HEK293 (cell line): Measurements from ENCODE around the gene SERGEF.

ENCODE experiments used
- CTCF ChIA-PET: fragments of 350-600 bp; formaldehyde crosslinking; extraction: SDS; loops from one replicate; lab custom pipeline; 2021; ENCODE audit warnings: antibody characterized with exemption; lab: Yijun Ruan, JAX
- POLR2A ChIA-PET: fragments of 300-600 bp; formaldehyde crosslinking; extraction: SDS; loops from one replicate; lab custom pipeline; 2020; ENCODE audit warnings: antibody characterized with exemption, inconsistent platforms; lab: Yijun Ruan, JAX
- H3K27ac ChIP-seq: fragments of 200-500 bp; sonication (Bioruptor generic); 2 replicates; pipeline ENCODE4 v1.5.1; 2014; ENCODE audit warnings: low read depth, low read length, control low read depth, inconsistent platforms; ENCODE audit errors: extremely low read depth
- H3K36me3 ChIP-seq, 2 experiments: fragments of 200-500 bp in 1 of 2; sonication (Bioruptor generic) in 1 of 2; 1 replicate in 1 of 2; 2 replicates in 1 of 2; pipeline ENCODE4 v1.5.1; 2014 to 2017; ENCODE audit warnings: inconsistent platforms in 2 of 2, low read length in 2 of 2; ENCODE audit not compliant: control insufficient read depth in 2 of 2, insufficient read depth in 1 of 2
- H3K4me1 ChIP-seq: fragments of 200-500 bp; sonication (Bioruptor generic); 2 replicates; pipeline ENCODE4 v1.5.1; 2014; ENCODE audit warnings: mild to moderate bottlenecking, low read length, inconsistent platforms; ENCODE audit not compliant: control insufficient read depth, insufficient read depth
- H3K4me3 ChIP-seq: 2 replicates; pipeline ENCODE4 v1.5.1; 2011; ENCODE audit warnings: low read depth, mild to moderate bottlenecking, control low read depth, low read length, moderate library complexity
- H3K9me3 ChIP-seq: fragments of 200-500 bp; sonication (Bioruptor generic); 2 replicates; pipeline ENCODE4 v1.5.1; 2014; ENCODE audit warnings: low read depth, low read length, inconsistent platforms; ENCODE audit not compliant: control insufficient read depth, insufficient read depth
- KLF8 ChIP-seq: fragments of 450-650 bp; formaldehyde crosslinking; IDR thresholded peaks from 2 replicates; pipeline ENCODE4 v1.5.1; 2016; ENCODE audit warnings: missing biosample characterization, missing genetic modification characterization
- SCRT1 ChIP-seq: fragments of 450-650 bp; formaldehyde crosslinking; IDR thresholded peaks from 2 replicates; pipeline ENCODE4 v1.5.1; 2016; ENCODE audit warnings: missing biosample characterization, missing genetic modification characterization, borderline replicate concordance
- SETDB1 ChIP-seq: IDR thresholded peaks from one replicate; pipeline ENCODE4 v1.6.1; 2017; ENCODE audit warnings: mild to moderate bottlenecking, low read length, moderate library complexity, mixed read lengths; ENCODE audit not compliant: insufficient read length
- ZNF266 ChIP-seq: fragments of 450-650 bp; formaldehyde crosslinking; IDR thresholded peaks from 2 replicates; pipeline ENCODE4 v1.5.1; 2016; ENCODE audit warnings: missing biosample characterization, missing genetic modification characterization, low read depth
- ZNF274 ChIP-seq, 2 experiments: fragments of 200-500 bp in 1 of 2; fragments of 450-650 bp in 1 of 2; sonication (Bioruptor generic) in 1 of 2; formaldehyde crosslinking in 1 of 2; IDR thresholded peaks; 2 replicates each; pipeline versions ENCODE4 v1.5.1 to v1.6.1; 2014 to 2016; ENCODE audit warnings: borderline replicate concordance in 1 of 2, inconsistent platforms in 1 of 2, low read length in 1 of 2, missing biosample characterization in 1 of 2, missing genetic modification characterization in 1 of 2
- ZNF549 ChIP-seq: fragments of 450-650 bp; IDR thresholded peaks from 2 replicates; pipeline ENCODE4 v1.5.1; 2018; ENCODE audit warnings: missing biosample characterization, missing genetic modification characterization, mild to moderate bottlenecking, inconsistent platforms, moderate library complexity
- ZNF621 ChIP-seq: fragments of 450-650 bp; formaldehyde crosslinking; IDR thresholded peaks from 2 replicates; pipeline ENCODE4 v1.5.1; 2017; ENCODE audit warnings: missing biosample characterization, missing genetic modification characterization
- ZNF776 ChIP-seq: fragments of 450-650 bp; formaldehyde crosslinking; IDR thresholded peaks from 2 replicates; pipeline ENCODE4 v1.5.0; 2017; ENCODE audit warnings: missing biosample characterization, missing genetic modification characterization, borderline replicate concordance
- ZNF792 ChIP-seq: fragments of 450-650 bp; formaldehyde crosslinking; IDR thresholded peaks from 2 replicates; pipeline ENCODE4 v1.5.1; 2016; ENCODE audit warnings: missing biosample characterization, missing genetic modification characterization
- TF ChIP-seq, protein P1 (sequence below): fragments of 450-650 bp; formaldehyde crosslinking; IDR thresholded peaks from 2 replicates; pipeline ENCODE4 v1.5.1; 2016; ENCODE audit warnings: missing biosample characterization, missing genetic modification characterization
- TF ChIP-seq, protein P2 (sequence below): fragments of 450-650 bp; formaldehyde crosslinking; IDR thresholded peaks from 2 replicates; pipeline ENCODE4 v1.5.1; 2016; ENCODE audit warnings: missing biosample characterization, missing genetic modification characterization
- TF ChIP-seq, protein P3 (sequence below): fragments of 450-650 bp; formaldehyde crosslinking; IDR thresholded peaks from 2 replicates; pipeline ENCODE4 v1.5.1; 2016; ENCODE audit warnings: missing biosample characterization, missing genetic modification characterization
- TF ChIP-seq, protein P4 (sequence below): fragments of 450-650 bp; formaldehyde crosslinking; IDR thresholded peaks from 2 replicates; pipeline ENCODE4 v1.5.1; 2016; ENCODE audit warnings: missing biosample characterization, missing genetic modification characterization
- TF ChIP-seq, protein P5 (sequence below): fragments of 450-650 bp; formaldehyde crosslinking; IDR thresholded peaks from 2 replicates; pipeline ENCODE4 v1.5.1; 2016; ENCODE audit warnings: missing biosample characterization, missing genetic modification characterization
- TF ChIP-seq, protein P6 (sequence below): fragments of 450-650 bp; formaldehyde crosslinking; IDR thresholded peaks from 2 replicates; pipeline ENCODE4 v1.5.1; 2016; ENCODE audit warnings: missing biosample characterization, missing genetic modification characterization
- TF ChIP-seq, protein P7 (sequence below): fragments of 450-650 bp; formaldehyde crosslinking; conservative IDR thresholded peaks from 2 replicates; pipeline ENCODE4 v1.5.1; 2016; ENCODE audit warnings: low read depth, missing biosample characterization, missing genetic modification characterization

Gene SERGEF

DNA sequence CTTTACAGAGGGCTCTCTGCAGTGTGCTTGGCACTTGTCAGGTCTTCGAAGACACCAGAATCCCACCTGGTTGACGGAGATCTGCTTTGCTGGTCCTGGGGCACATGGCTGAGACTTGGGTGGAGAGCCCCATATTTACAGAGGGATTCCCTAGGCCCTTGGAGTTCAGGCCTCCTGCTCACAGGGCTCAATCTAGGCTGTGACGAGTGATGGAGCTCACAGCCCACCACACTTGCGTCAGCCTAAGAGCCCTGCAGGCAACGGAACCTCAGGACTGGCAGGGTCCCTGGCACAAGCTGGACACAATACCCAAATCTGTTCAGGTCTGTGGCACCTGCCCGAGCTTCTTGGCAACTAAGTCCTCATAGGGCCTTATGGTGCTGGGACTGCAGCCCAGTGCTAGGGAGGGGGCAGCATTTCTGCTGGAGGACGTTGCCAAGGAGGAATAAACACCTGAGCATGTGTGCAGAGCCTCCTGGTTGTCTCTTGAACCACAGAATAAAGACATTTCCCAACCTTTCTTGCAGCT is 219.1 kb downstream of the SERGEF start (continued):
- TF ChIP-seq, protein P1, sequence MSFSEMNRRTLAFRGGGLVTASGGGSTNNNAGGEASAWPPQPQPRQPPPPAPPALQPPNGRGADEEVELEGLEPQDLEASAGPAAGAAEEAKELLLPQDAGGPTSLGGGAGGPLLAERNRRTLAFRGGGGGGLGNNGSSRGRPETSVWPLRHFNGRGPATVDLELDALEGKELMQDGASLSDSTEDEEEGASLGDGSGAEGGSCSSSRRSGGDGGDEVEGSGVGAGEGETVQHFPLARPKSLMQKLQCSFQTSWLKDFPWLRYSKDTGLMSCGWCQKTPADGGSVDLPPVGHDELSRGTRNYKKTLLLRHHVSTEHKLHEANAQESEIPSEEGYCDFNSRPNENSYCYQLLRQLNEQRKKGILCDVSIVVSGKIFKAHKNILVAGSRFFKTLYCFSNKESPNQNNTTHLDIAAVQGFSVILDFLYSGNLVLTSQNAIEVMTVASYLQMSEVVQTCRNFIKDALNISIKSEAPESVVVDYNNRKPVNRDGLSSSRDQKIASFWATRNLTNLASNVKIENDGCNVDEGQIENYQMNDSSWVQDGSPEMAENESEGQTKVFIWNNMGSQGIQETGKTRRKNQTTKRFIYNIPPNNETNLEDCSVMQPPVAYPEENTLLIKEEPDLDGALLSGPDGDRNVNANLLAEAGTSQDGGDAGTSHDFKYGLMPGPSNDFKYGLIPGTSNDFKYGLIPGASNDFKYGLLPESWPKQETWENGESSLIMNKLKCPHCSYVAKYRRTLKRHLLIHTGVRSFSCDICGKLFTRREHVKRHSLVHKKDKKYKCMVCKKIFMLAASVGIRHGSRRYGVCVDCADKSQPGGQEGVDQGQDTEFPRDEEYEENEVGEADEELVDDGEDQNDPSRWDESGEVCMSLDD (tag by site-specific recombination) = no peak
- TF ChIP-seq SETDB1 = no peak
- TF ChIP-seq ZNF266 (tag by site-specific recombination) = no peak
- TF ChIP-seq, protein P2, sequence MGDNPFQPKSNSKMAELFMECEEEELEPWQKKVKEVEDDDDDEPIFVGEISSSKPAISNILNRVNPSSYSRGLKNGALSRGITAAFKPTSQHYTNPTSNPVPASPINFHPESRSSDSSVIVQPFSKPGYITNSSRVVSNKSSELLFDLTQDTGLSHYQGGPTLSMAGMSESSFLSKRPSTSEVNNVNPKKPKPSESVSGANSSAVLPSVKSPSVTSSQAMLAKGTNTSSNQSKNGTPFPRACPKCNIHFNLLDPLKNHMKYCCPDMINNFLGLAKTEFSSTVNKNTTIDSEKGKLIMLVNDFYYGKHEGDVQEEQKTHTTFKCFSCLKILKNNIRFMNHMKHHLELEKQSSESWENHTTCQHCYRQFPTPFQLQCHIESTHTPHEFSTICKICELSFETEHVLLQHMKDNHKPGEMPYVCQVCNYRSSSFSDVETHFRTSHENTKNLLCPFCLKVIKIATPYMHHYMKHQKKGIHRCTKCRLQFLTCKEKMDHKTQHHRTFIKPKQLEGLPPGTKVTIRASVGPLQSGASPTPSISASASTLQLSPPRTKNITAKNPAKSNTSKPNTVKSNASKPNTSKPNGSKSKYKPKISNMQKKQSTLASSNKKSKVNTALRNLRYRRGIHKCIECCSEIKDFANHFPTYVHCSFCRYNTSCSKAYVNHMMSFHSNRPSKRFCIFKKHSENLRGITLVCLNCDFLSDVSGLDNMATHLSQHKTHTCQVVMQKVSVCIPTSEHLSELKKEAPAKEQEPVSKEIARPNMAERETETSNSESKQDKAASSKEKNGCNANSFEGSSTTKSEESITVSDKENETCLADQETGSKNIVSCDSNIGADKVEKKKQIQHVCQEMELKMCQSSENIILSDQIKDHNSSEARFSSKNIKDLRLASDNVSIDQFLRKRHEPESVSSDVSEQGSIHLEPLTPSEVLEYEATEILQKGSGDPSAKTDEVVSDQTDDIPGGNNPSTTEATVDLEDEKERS (tag by site-specific recombination) = no peak
- TF ChIP-seq ZNF621 (tag by site-specific recombination) = no peak

DNA sequence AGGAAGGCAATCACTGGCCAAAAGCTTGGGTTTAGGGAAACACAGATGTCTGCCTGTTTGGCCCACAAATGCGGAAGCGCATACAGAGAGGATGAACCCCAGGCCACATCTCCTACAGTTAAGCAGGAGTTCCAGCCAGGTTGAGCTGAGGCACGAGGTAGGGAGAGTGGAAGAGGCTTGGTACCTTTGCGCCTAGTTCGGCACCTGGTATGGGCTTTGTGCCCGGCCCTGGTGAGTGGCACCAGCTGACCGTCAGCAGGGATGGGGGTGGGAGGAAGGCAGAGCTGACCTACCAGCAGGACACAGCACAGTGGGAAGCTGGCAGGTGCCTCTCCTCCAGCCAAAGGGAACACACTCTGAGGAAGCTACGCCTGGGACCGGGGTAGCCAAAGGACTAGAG is 220.7 kb downstream of the SERGEF start:
- ChIA-PET POLR2A (no interaction called here), CTCF (interaction anchor here (0.6 to 2.2 kb wide), 4 partner anchors 20 to 193 kb away, joined by 3 to 6 read pairs (median 3); no protein-coding TSS in a partner anchor)
- Histone ChIP-seq H3K9me3 (no peaks in the 10 kb centered on the region), H3K36me3 (no peaks in the 10 kb centered on the region), H3K4me1 (no peaks in the 10 kb centered on the region), H3K4me3 (no peak overlapping the region), H3K27ac (no peak overlapping the region)
- TF ChIP-seq, protein P3, sequence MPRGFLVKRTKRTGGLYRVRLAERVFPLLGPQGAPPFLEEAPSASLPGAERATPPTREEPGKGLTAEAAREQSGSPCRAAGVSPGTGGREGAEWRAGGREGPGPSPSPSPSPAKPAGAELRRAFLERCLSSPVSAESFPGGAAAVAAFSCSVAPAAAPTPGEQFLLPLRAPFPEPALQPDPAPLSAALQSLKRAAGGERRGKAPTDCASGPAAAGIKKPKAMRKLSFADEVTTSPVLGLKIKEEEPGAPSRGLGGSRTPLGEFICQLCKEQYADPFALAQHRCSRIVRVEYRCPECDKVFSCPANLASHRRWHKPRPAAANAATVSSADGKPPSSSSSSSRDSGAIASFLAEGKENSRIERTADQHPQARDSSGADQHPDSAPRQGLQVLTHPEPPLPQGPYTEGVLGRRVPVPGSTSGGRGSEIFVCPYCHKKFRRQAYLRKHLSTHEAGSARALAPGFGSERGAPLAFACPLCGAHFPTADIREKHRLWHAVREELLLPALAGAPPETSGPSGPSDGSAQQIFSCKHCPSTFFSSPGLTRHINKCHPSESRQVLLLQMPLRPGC = no peak
- TF ChIP-seq, protein P4, sequence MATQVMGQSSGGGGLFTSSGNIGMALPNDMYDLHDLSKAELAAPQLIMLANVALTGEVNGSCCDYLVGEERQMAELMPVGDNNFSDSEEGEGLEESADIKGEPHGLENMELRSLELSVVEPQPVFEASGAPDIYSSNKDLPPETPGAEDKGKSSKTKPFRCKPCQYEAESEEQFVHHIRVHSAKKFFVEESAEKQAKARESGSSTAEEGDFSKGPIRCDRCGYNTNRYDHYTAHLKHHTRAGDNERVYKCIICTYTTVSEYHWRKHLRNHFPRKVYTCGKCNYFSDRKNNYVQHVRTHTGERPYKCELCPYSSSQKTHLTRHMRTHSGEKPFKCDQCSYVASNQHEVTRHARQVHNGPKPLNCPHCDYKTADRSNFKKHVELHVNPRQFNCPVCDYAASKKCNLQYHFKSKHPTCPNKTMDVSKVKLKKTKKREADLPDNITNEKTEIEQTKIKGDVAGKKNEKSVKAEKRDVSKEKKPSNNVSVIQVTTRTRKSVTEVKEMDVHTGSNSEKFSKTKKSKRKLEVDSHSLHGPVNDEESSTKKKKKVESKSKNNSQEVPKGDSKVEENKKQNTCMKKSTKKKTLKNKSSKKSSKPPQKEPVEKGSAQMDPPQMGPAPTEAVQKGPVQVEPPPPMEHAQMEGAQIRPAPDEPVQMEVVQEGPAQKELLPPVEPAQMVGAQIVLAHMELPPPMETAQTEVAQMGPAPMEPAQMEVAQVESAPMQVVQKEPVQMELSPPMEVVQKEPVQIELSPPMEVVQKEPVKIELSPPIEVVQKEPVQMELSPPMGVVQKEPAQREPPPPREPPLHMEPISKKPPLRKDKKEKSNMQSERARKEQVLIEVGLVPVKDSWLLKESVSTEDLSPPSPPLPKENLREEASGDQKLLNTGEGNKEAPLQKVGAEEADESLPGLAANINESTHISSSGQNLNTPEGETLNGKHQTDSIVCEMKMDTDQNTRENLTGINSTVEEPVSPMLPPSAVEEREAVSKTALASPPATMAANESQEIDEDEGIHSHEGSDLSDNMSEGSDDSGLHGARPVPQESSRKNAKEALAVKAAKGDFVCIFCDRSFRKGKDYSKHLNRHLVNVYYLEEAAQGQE (tag by site-specific recombination) = no peak
- no peak for TF ChIP-seq ZNF549 (tag by site-specific recombination)
- TF ChIP-seq, protein P5, sequence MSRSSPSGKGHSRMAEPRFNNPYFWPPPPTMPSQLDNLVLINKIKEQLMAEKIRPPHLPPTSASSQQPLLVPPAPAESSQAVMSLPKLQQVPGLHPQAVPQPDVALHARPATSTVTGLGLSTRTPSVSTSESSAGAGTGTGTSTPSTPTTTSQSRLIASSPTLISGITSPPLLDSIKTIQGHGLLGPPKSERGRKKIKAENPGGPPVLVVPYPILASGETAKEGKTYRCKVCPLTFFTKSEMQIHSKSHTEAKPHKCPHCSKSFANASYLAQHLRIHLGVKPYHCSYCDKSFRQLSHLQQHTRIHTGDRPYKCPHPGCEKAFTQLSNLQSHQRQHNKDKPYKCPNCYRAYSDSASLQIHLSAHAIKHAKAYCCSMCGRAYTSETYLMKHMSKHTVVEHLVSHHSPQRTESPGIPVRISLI (tag by site-specific recombination) = no peak
- no peak for TF ChIP-seq SCRT1
- TF ChIP-seq, protein P6, sequence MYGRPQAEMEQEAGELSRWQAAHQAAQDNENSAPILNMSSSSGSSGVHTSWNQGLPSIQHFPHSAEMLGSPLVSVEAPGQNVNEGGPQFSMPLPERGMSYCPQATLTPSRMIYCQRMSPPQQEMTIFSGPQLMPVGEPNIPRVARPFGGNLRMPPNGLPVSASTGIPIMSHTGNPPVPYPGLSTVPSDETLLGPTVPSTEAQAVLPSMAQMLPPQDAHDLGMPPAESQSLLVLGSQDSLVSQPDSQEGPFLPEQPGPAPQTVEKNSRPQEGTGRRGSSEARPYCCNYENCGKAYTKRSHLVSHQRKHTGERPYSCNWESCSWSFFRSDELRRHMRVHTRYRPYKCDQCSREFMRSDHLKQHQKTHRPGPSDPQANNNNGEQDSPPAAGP (tag by site-specific recombination) = no peak
- TF ChIP-seq, protein P7, sequence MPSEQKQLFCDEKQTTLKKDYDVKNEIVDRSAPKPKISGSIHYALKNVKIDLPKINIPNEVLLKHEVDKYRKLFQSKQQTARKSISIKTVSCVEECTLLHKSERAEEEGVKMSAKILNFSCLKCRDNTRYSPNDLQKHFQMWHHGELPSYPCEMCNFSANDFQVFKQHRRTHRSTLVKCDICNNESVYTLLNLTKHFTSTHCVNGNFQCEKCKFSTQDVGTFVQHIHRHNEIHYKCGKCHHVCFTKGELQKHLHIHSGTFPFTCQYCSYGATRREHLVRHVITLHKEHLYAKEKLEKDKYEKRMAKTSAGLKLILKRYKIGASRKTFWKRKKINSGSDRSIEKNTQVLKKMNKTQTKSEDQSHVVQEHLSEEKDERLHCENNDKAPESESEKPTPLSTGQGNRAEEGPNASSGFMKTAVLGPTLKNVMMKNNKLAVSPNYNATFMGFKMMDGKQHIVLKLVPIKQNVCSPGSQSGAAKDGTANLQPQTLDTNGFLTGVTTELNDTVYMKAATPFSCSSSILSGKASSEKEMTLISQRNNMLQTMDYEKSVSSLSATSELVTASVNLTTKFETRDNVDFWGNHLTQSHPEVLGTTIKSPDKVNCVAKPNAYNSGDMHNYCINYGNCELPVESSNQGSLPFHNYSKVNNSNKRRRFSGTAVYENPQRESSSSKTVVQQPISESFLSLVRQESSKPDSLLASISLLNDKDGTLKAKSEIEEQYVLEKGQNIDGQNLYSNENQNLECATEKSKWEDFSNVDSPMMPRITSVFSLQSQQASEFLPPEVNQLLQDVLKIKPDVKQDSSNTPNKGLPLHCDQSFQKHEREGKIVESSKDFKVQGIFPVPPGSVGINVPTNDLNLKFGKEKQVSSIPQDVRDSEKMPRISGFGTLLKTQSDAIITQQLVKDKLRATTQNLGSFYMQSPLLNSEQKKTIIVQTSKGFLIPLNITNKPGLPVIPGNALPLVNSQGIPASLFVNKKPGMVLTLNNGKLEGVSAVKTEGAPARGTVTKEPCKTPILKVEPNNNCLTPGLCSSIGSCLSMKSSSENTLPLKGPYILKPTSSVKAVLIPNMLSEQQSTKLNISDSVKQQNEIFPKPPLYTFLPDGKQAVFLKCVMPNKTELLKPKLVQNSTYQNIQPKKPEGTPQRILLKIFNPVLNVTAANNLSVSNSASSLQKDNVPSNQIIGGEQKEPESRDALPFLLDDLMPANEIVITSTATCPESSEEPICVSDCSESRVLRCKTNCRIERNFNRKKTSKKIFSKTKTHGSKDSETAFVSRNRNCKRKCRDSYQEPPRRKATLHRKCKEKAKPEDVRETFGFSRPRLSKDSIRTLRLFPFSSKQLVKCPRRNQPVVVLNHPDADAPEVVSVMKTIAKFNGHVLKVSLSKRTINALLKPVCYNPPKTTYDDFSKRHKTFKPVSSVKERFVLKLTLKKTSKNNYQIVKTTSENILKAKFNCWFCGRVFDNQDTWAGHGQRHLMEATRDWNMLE = no peak
- TF ChIP-seq KLF8 (tag by site-specific recombination) = no peak
- TF ChIP-seq ZNF776 (tag by site-specific recombination) = no peak
- TF ChIP-seq ZNF274 (IDR thresholded peaks at IDR 0.05; ENCODE audit: low read length) = no peak
- TF ChIP-seq ZNF274 (tag by site-specific recombination; IDR thresholded peaks at IDR 0.05; ENCODE audit: borderline replicate concordance) = no peak
- TF ChIP-seq ZNF792 (tag by site-specific recombination) = no peak
